GM19463 (cell line): Measurements from ENCODE around the gene NTM.

ENCODE experiments used
- ATAC-seq: cut with Tn5 transposase; IDR thresholded peaks from one replicate; pipeline ENCODE4 v1.9.1; 2021; ENCODE audit warnings: mild to moderate bottlenecking, moderate library complexity; ENCODE audit not compliant: unreplicated experiment

The NTM gene

DNA sequence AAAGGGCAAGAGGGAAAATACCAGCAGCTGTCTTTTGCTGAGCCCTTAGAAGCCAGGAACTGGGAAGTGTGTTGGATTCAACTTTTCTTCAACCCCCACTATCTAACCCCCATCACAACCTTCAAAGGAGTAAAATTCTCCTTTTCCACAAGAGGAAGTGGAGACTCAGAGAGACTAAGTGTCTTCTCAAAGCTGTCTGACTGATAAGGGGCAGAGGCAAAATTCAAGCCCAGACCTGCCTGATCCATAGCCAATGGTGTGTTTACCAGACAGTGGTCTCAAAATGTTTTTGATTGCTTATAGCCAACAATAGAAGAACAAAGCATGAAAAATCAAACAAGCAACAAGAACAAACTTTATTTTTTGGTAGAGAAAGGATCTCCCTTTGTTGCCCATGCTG, 707.0 kb downstream of the NTM start:
- ATAC-seq = no peak

DNA sequence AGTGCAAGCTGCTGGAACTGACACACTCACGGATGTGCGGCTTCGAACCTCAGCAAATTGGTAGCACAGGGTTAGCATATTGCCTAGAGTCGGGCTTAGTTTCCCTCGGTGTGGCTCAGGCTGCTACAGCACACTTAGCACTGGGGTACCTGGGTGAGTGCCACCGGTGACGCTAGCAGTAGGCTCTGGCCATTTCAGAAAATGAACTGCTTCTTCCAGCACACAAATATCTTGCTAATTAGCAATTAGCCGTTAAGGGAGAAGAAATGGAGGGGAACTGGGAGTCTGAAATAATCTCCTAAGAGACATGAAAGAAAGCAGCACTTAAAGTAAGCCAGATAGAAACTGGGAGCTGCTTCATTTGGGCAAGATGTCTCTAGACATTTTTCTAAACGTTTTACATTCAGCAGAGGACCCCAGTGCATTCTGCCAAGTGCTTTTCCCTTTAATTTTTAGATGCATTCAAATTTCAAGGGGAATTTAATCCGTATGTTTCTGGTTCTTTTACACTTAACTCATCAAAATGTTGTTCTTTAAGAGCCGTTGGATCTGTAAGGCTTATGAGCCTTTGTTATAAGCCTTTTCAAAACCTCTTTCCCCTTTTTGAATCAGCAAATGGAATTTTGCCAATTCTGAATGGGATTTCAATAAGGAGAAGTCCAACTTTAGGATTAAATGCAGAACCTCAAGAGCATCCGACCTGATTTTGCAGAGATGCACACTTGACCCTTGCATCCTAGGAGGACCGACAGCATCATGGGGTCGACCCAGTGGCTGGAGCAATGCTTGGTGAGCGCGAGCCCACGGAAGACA, 708.1 kb downstream of the NTM start:
- ATAC-seq = no peak

DNA sequence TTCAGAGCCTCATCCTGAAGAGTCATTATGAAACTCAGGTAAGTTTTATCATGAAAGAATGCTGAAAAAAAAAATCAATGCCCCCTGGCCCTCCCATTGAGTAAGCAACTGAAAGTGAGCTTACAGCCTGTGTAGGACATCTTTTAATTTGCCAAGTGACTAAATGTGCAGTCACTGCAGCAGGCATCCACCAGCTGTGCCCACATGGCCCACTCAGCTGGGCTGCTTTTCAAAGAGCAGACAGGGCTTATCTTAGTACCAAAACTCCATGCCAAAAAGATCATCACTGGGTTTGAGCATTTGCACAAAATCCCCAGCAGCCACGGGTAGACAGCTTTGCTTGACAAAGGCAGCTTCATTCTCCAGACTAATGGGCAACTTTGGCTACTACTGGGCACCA, 709.7 kb downstream of the NTM start:
- no peak for ATAC-seq

DNA sequence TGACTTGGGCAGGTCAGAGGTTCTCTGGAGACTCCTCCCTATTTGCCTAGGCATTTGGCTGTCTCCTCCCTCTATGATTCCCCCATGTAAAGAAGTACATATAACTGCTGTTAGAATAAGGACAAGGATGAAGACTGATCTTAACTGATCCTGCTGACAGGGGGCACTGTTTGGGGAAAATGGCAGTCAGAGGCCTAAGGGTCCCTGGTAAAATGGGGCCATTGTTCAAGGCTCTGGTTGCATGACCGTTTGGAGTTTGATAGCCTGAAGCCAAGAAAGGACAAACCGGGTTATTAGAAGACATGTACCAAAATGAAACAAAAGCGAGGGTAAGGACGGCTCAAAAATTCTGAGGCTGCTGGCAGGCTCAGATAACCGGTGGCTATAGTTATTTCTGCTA, 712.2 kb downstream of the NTM start:
- ATAC-seq = no peak

DNA sequence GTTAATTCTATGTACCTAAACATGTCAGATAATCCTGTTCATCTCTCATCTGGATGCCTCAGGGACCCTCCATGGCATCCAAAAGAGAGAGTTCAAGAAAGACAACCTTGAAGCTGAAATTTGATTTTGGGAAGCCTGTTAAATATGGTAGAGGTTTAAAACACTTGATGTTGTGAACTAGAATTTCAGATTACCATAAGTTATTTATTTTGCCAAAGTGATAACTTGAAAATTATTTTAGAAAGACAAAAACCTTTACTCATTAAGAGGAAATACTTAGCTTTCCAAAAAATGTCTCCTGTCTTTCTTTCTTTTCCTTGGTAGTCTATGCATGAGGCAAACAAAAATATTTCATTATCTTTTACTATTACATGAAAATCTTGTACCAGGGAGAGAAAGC, 714.0 kb downstream of the NTM start:
- ATAC-seq = no peak

DNA sequence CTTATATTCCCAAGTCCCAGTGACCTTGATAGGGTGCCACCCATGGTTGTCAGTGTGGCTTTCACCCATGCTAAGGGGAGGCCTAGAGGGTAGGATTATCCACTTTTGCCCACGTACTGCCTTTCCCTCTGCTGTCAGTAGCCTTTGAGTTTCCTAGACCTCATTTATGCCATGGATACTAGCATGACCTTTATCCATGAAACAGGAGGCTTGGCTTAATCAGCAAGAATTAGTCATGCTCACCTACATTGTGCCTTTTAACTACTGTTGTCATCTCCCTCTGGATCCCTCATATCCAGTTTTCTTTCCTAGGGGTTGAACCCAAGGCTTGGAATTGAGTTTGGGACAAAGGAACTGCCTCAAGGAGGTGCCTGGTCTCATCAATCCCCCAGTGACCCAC, 716.7 kb downstream of the NTM start:
- no peak for ATAC-seq

DNA sequence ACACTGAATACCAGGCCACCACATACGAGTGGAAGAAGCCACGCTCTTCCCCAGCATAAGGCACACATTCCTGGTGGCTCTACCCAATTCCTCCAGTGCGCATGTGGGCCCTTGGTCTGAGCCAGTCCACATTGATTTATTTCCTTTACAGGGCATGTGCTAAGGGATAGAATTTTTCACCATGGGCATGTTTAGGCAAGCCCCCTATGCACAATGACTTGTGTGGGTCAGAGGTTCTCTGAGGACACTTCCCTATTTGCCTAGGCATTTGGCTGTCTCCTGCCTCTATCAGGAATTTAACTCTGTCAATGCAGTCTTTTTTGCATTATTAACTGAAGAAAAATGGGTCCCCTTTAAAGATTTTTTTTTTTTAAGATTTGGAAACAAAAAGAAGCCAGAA, 718.1 kb downstream of the NTM start:
- no peak for ATAC-seq

DNA sequence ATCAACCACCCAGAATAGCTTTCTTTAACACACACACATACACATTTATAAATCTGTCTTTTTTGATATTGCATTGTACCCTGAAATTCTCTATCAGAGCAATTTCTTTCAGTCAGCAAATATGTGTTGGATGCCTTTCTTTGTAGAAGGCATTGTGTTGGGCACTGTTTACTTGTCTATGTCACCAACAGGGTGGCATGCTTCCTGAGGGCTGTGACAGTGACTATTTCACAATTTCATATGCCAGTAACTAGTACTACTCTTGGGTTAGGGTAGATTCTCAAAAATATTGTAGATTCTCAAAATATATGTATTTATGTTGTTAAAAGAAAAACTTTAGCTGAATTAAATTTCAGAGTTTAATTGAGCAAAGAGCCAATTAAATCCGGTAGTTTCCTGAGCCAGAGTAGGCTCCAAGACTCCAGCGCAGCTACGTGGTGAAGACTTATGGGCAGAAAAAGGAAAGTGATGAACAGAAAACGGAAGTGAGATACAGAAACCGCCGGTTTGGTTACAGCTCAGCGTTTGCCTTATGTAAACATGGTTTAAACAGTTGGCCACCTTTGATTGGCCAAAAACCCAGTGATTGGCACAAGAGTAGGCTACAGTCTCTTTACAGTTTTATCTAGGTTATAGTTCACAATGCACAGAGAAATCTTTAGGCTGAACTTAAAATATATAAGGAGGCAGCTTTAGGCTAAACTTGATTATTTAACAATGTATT, 723.3 kb downstream of the NTM start:
- no peak for ATAC-seq

DNA sequence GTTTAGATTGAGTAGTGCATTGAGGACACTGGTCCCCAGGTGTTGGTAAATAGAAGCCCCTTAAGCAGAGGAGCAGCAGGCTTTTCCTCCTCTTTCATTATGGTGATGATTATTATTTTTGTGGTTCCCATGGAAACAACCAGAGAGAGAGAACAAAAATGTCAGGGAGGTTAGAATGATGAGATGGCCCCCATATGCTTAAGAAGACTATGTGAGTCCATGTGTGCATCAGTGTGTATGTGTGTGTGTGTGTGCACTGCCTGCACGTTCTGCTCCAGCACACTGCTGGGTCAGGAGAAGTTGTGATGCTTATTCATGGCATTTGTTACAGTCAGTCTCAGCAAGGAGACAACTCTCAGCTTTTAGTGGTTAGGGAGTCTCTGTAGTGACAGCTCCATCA, 724.2 kb downstream of the NTM start:
- ATAC-seq = no peak

DNA sequence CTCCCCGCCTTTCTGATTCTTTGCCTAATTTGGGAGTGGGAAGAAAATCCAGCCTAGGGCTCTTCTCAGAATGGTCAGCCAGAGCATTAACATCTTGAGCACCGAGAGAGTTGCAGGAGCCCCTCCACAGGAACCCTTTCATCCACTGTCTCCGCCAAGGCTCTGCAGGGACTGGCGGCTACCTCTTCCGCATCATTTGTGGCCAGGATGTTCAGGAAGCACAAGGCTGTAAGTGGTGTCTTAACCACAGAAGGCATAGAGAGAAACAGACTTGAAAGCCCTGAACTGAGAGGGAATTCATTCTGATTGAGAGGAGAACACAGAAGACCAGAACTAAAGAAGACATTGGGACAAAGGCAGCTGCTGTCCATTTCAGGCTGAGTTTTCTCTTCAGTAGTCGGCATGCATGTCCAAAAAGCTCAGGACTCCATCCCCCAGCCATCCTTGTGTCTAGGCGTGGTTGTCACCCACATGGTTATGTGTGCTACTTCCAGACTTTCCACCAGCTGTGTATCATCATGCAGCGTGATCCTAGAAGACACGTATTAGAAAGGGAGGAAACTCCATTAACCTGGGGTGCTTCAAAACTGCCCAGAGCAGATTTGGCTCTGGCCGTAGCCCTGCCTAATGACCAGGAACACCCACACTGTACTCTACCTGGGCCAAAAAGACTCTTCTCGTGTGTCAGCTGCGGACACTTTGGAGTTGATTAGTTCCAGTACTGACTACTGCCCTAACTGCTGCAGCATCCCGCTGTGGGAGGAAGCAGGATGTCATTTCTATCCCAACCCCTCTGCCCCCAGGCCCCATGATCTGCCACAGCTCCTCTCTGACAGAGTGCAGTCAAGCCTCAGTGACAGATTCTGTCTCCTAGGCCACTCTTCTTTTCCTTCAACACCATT, 725.1 kb downstream of the NTM start:
- no peak for ATAC-seq

DNA sequence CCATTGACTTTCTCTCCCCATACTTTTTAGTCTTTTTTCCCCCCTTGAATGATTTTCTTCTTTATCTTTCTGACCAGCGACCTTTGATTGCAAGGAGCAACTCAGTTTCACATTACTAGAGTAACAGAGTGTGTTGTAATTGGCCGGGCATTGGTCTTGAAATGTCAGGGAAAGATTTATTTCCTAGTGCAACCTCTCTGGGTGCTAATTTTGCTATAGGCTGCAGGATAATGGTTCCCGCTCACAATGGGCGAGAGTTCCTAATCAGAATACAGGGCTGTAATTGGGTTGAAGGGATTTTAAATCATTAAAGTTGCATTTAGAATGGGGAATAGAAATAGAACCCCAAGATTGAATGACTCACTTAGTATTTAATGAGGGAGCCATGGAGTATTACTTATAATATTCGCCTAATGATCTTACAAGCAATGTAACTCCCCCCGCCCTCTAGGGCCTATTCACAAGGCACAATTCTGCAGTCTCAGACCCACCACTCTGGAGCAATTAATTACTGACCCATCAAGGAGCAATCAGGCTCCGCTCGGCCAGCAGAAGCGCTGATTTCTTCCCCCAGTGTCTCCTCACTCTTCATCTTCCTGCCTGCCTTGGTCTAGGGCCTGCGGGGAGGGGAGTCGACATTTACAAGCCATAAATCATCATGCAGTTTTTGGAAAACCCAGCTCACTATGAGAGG, 725.9 kb downstream of the NTM start:
- ATAC-seq = no peak

DNA sequence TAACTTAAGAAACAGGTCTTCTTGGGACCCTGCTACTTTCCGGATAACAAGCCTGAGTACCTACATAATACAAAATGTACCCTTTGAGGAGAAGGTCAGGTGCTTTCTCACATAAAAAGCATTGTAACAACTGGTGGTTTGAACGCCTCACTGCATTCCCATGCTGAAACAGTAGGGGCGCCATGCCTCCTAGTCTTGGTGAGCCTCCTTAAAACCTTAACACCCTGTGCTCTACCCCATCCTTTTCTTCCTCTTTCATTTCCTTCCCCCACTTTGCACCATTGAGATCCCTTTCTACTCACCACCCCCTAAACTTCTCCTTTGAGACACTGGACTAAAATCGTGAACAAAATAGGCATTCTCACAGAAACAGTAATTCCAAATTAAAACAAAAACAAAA, 729.3 kb downstream of the NTM start:
- peak; percentile 73 for ATAC-seq

DNA sequence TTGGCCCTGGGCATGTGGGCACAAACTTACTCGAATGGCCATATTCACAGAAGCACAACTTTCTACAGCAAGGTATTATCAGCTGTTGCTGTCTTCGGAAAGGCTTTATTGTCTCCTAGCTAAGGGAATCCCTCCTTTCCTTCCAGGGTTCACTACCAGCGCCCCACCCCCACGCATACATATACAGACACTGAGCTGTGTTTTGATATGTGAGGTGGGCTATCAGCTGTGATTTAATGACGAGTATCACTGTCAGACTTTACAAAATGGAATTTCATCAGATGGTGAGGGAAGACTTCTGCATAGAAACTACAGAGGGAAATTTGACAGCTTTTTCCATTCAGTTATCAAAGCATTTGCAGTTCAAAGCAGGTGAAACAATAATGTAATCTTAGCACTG, 730.2 kb downstream of the NTM start:
- no peak for ATAC-seq

DNA sequence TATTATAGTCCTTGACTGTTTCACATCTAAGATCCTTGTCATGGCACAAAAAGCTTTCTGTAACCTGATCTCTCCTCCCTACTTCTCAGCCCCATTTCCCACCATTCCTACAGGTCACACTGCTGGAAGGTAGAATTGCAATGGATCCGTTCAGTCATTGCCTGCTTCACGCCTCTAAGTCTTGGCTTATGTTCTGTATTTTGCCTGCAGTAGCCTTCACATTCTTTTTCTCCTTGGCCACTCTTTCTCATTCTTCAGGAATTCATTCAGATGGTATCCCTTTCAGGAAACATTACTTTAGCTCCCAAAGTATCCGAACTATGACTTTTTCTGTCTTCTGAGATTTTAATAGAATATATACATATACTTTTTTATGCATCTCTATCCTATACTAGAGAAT, 731.5 kb downstream of the NTM start:
- ATAC-seq = no peak

DNA sequence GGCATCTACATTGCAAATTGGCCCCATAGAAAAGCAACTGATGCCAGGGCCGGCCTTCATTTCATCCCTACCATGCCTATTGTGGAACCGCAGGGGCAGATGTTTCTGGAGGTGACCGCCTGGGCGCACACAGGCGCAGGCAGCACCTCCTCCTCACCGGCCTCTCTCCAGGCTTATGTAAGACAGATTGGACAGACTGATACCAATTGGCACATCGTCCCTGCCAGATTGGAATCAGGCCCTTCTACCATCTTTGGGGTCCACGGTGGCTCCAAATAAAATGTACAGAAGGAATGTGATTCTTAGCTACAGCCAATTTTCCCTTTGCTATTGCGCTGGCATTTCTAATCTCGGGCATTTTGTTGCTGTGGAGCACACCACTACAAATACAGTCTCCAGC, 732.6 kb downstream of the NTM start:
- no peak for ATAC-seq

DNA sequence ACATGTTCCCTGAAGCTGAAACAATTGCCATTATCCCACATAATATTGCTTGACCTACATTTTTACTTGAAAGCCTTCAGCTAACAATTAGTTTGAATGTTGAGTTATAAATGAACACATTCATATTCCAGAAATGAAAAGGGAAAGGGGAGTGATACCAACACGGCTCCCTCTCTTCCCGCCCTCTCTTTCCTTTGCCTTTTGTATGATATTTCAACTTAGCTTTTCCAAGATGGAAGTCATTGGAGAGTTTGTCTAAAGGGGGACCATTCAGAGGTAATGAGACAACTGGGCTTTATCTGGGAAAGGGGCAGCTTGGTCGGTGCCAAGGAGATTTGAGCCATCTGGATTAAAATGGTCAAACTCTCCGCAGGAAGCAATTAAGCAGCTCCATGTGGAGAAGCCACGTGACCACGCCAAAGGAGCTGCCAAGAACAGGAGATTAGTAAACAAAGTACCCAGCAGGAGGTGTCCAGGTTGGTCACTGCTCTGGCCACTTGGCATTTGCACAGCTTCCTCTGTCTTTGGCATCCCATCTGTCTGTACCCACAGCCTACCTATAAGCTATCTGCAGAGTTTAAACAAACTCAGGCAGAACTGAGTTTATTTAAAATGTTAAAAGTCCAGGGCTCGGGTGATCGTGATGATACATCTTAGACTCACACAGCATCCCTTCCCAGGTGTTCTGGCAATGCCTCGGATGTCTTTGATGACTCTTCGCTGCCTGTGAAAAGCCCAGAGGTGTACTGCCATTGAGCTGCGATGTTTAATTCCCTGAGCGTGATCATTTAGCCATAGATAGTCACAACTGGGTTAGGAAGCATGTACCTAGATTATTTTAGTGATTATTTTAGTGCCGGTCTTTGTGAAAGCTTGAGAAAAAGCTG, 735.9 kb downstream of the NTM start:
- ATAC-seq = no peak

DNA sequence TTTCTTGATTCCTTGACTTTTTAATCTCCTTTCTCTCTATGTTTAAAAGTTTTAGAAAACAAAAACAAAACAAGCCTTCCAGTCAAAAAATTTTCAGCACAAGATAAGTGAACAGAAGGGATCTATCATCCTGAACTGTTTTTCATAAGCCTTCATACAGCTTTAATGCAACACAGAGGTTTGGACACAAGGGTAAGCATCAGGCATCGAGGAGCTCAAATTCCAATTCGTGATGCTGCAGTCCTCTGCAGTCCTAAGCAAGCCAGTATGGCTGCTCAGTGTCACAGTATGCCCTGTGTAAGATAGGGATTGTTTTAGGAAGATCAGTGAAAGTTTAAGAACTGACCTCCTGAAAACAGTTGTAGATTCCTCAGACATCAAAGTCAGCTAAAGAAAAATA, 740.9 kb downstream of the NTM start:
- no peak for ATAC-seq

DNA sequence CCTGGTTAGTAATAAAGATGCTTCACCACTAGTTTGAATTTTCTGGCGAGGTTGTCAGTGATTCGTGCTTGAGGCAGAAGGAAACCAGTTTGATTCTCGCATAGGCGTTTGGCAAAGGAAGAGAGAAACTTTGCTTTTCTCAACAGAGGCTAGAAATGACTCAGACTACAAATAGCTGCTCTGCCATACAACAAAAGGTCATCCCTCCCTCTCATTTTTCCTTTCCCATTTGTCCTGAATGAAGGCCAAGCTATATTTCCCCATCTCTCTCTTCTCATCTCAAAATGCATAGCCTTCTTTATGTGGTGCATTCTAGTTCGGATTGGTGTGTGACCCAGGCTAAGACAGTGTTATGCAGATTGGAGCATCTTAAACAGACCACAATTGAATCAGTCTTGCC, 741.4 kb downstream of the NTM start:
- ATAC-seq = no peak

DNA sequence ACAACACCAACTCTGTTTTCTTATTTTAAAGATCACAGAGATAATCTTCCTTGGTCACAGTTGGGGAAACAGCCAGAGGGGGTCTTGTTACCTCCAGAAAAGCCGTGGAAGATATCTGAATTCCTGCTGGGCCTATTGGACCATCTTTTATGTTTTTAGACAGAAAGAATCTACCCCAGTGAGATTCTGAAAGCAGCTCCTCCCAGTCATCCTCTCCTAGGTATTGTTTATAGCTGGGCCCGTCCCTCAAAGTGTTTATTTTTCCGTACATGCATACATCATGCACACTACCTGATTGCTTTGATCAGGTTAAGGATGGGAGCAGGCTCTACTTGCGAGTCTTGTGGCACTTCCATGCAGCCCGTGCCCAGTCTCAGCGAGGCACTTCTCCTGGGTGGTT, 742.4 kb downstream of the NTM start:
- no peak for ATAC-seq

DNA sequence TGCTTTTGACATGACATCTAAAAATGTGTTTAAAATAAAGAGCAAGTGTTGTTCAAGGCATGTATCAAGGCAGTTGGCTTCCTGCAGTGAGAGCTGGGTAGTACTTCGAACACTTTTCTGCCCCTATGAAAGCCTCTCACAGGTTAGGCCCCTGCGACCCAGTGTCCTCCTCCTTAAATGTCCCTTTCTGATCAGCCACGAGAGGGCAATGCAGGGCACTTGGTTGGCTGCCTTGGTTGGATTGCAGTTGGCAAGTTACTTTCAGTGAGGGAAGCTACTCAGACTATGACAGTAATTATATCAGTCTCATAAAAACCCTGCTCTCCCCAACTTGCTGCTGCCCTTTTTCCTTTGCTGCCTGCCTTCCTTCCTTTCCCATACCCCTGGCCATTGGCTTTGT, 743.8 kb downstream of the NTM start:
- ATAC-seq = no peak
